GM19328 (cell line): ENCODE data around the gene IL18RAP.
A peak's percentile ranks its signal among the peaks of the same experiment; 100 is the strongest.

Experiments used
- ATAC-seq: cut with Tn5 transposase; IDR thresholded peaks from one replicate; pipeline ENCODE4 v1.9.1; 2021; ENCODE audit warnings: mild to moderate bottlenecking, moderate library complexity; ENCODE audit not compliant: unreplicated experiment

Gene IL18RAP

DNA sequence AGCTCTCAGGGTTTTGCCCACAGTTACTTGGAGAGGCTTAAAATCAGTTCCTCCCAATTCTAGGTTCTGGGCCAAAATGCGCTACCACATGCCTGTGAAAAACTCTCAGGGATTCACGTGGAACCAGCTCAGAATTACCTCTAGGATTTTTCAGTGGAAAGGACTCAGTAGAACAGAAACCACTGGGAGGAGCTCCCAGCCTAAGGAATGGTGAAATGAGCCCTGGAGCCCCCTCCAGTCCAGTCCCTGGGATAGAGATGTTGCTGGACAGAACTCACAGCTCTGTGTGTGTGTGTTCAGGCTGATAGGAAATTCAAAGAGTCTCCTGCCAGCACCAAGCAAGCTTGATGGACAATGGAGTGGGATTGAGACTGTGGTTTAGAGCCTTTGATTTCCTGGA, 29.0 kb downstream of the IL18RAP start:
- no peak for ATAC-seq

DNA sequence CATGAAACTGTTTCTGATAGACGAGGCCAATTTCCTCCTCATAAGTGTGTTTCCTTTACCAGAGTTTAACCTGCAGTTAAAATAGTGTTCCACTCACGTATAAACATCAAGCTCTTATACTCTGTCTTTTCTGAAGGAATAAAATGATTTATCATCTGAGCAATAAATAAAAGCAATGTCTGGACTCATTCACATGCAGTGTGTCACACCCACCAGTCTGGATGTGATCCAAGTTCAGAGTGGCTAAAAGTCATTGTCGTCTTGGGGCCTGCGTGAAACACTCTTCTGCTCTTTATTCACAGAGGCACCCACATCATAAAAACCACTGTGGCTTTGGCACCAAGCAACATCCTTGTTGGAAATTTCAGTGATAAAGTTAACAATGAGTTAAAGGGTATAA, 30.5 kb downstream of the IL18RAP start:
- ATAC-seq, result no peak

- no peak for ATAC-seq
Observed at GRCh38 chr2:102455061-102455670, 32.2 kb downstream of the IL18RAP start.

- ATAC-seq, result no peak
Observed at GRCh38 chr2:102460467-102460866, 37.5 kb downstream of the IL18RAP start.

- ATAC-seq, result no peak
Observed at GRCh38 chr2:102461188-102461587, 38.2 kb downstream of the IL18RAP start.

- no peak for ATAC-seq
Observed at GRCh38 chr2:102463160-102463559, 40.2 kb downstream of the IL18RAP start.

DNA sequence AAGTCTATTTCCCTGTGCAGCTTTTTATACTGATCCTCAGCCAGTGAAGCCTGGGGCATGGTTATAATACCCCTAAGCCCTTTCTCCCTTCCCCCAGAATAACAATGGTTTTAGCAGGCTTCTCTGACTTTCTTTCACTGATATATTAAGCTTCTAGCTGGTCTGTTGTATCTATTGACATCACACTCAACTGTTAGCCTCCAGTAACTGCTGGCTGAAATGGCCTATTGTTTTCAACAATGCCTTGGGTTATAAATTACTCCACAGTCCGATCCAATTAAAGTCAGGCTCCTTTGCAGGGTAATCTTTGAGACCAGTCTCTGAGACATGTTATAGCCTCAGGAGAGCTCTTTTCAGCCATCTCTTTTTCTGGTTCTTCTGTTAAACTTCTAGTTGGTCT, 47.2 kb downstream of the IL18RAP start:
- ATAC-seq, result no peak

DNA sequence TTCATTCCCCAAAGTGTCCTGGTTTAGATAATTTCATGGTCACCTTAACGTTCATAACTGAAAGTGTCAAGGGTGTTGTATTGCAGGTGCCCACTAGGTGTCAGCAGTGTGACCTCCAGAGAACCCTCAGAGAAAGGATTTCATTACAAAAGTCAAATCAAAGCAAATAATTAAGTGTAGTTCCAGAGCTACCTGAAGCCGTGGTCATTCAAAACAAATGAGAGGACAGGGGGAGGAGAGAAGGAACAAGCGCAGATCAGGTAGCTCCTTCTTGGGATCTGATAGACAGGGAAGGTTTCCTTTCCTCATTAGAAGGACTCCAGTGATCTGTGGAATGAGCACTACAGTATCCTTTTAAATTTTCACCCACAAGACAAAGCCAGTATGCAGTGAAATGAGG, 50.1 kb downstream of the IL18RAP start, which contains the start of gene SLC9A4:
TSS of gene SLC9A4 (plus strand) at position 207 of the 400 bp plus-strand sequence. CDS start 534 bp downstream, outside the sequence.
- ATAC-seq, result peak; percentile 53

- no peak for ATAC-seq
Observed at GRCh38 chr2:102473631-102474030, 50.7 kb downstream of the IL18RAP start.

DNA sequence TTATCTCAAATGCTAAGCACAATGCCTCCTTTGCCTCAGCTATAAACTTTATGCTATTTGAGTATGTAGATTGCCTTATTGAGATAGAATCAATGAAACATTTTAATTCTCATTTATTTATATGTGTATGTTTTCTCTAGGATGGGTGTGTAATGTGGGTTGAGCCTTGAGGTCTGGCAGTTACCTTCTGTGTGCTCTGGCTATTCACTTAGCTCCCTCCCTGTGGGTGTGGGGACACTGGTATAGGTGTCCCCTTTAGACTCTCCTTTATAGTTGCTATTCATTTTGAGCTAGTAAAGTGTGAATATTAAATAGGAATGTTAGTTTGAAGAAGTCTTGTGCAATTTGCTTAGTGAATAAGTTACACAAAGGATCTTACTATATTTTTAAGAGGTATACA, 51.8 kb downstream of the IL18RAP start:
- ATAC-seq, result no peak

GRCh38 chr2:102478686-102479470, 55.9 kb downstream of the IL18RAP start:
- no peak for ATAC-seq

DNA sequence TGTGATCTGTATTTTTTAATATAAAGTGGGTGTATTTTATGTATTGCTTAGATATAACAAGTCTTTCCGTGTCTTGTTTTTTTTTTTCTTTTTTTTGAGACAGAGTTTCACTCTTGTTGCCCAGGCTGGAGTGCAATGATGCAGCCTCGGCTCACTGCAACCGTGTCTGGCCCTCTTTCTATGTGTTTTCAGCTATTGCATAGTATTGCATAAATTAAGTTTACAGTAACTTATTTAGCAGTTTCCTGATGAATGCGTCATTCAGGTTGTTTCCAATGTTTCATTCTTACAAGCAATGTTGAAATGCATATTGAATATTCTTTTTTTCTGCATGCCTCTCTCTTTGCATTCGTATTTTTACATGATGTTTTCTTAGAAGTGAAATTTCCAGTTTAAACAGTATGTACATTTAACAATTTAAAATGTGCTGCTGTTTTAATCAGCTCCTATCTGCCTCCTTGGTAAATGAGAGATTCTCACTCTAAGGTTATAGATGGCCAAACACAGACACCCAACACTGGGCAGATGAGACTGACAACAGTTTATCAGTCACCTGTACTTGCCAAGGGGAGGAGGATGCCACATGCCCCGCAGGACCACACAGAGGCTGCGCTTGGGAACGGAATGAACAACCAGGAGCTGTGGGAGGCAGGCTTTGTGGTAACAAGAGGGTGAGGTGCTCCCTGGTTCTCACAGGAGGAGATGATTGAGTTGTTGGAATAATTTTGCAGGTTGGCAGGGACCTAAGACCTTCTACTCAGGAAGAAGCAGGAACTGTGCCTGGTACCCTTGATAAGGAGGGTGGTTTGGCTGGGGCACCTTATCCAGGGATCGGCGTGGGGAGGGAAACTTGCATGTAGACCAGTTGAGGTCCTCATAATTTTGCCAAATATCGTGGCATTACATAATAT, 57.6 kb downstream of the IL18RAP start:
- ATAC-seq, result no peak

DNA sequence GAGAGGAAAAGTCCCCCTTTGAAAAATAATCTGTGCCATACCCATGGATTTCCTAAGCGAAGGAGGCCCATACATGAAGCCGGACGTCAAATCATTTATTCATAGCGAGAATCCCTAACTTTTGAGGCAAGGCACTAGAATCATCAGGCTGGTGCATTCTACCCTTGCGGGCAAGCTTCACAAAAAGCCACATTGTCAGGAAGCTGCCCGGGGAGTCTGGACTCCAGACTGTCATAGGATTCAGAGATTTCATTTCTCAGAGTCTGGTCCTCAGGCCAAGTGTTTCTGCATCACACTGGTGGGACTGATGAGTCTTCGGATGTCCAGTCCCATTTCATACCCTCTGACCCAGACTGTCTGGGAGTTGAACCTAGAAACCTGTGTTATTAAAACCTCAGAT, 59.0 kb downstream of the IL18RAP start:
- ATAC-seq, result no peak

DNA sequence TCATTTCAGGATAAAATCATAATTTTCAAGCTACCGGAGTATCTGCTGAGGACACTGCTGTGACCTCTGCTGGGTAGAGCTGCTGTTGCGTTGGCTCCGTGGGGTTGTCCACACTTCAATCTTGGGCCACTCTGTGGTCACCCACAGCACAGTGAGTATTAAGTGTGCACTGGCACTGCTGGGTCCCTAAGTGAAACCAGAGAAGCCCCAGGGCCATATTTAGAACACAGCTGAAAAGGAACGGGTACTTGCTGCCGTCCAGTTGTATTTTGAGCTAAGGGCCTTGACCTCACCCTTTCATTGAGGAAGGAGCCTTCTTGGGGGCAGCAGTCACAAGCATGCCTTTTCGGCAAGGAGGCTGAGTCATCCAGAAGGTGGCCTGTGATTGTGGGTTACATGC, 60.1 kb downstream of the IL18RAP start:
- no peak for ATAC-seq

- ATAC-seq, result no peak
Observed at GRCh38 chr2:102484310-102485061, 61.5 kb downstream of the IL18RAP start.

- ATAC-seq, result no peak
Observed at GRCh38 chr2:102485147-102485785, 62.3 kb downstream of the IL18RAP start.

DNA sequence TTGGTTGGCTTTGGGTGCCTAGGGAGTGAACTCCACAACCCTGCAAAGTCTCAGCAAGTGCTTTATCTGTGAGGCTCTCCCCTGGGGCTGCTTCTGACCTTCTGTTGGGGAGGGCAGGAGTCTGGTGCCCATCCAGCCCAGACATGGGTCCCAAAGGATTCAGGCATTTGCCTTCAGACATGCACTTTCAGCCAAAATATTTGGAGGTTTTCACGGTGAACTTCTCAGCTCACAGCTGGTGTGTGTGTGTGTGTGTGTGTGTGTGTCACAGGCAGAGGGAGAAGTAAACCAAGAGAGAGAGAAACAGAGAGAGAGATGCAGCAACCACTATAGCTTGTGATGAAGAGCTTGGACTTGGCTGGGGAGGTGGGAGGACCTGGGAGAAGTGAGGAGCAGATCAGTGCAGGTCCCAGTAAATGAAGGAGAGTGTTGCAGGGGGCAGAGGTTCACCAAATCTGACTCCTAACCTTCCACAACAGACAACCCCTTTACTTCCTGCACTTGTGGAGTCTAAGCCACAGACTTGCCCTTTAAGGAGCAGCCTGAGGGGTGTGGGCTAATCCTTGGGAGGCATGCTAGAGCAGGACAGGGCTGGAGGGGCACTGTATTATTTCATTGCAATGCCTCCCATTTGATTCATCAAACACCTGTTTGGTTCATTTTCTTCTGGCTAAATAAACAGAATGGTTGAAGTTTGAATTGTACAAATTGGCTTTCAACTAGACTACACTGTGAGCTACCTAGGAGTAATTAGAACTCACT, 64.2 kb downstream of the IL18RAP start:
- no peak for ATAC-seq

GRCh38 chr2:102487761-102488462, 65.0 kb downstream of the IL18RAP start:
- ATAC-seq, result no peak

DNA sequence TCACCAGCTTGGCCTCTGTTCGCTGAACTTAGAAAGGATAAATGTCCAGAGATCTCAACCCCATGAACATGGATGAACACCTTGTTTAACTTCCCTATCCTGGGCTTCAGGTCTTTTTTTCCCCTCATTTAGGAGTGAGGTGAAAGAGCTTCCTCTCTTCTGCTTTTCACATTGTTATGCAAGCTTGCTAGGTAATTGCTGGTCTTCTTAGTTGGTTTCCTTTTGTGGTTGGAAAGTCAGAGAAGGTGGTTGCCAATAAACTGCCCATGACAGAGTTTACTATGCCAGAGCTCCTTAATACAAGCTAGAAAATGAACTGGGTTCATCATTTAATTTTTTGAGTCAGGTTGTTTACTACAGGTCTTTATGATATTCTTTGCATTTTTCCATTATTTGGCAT, 66.7 kb downstream of the IL18RAP start:
- no peak for ATAC-seq
